ENCODE results near the gene PHC2. TPM values are rescaled to one million over a fixed set of nuclear protein-coding genes. Genes with fewer than 3 reads are reported as not detected.

The PHC2 gene
- total and polyA plus RNA-seq, 11 donors = 79.7 to 194 (median 99.4) TPM

GRCh38 chr1:33407352-33408092 is 23.4 kb downstream of the PHC2 start:
- no peak for TF ChIP-seq CTCF (IDR thresholded peaks at IDR 0.05)
- ATAC-seq = no peak
- no peak overlapping the region for H3K4me3 ChIP-seq

GRCh38 chr1:33402206-33402605 is 28.7 kb downstream of the PHC2 start:
- ATAC-seq (no peak), DNase-seq (no peak)
- peaks cover 0 to 7% (median 0%) of the 10 kb centered on the region in 12 donors for H3K9me3 ChIP-seq
- H3K4me3 ChIP-seq = no peak overlapping the region
- peaks cover 0 to 38% (median 11%) of the 10 kb centered on the region in 12 donors for H3K4me1 ChIP-seq
- TF ChIP-seq POLR2A (IDR thresholded peaks at IDR 0.05) (no peak), CTCF (IDR thresholded peaks at IDR 0.05) (no peak)
- no peaks in the 10 kb centered on the region for H3K27me3 ChIP-seq
- no peaks in the 10 kb centered on the region for H3K36me3 ChIP-seq
- intact Hi-C loops (cut with DNase I) = no loop called here
- WGBS, 4 donors = 90 to 98% (median 94%) methylated on average over 1 of the region's 1 CpG
- no peak overlapping the region for H3K27ac ChIP-seq

More at GRCh38 chr1:33407352-33408092, 23.4 kb downstream of the PHC2 start:
- Histone ChIP-seq H3K27me3 (no peaks in the 10 kb centered on the region), H3K27ac (peak overlapping the region in 9 of 12 donors; percentile 17 to 81 (median 64)), H3K4me1 (peaks cover 0 to 38% (median 17%) of the 10 kb centered on the region in 12 donors), H3K9me3 (peaks cover 0 to 7% (median 0%) of the 10 kb centered on the region in 12 donors), H3K36me3 (no peaks in the 10 kb centered on the region)
- intact Hi-C loops (cut with DNase I) = no loop called here
- DNase-seq = no peak
- WGBS, 4 donors = 71 to 86% (median 79%) methylated on average over 1 of the region's 1 CpG

- Histone ChIP-seq H3K27ac (peak overlapping the region in 4 of 12 donors; percentile 49 to 74 (median 68)), H3K27me3 (no peaks in the 10 kb centered on the region), H3K9me3 (peaks cover 0 to 5% (median 0%) of the 10 kb centered on the region in 12 donors), H3K4me3 (no peak overlapping the region), H3K4me1 (peaks cover 0 to 38% (median 11%) of the 10 kb centered on the region in 12 donors), H3K36me3 (no peaks in the 10 kb centered on the region)
- TF ChIP-seq POLR2A (IDR thresholded peaks at IDR 0.05) (no peak), CTCF (IDR thresholded peaks at IDR 0.05) (no peak)
- no peak for DNase-seq
- 64 to 79% (median 73%) methylated on average over 3 of the region's 3 CpGs for WGBS, 4 donors
- ATAC-seq = no peak
- intact Hi-C loops (cut with DNase I) = no loop called here
Observed at GRCh38 chr1:33401471-33401870, 29.4 kb downstream of the PHC2 start.

GRCh38 chr1:33400153-33400911 is 30.6 kb downstream of the PHC2 start:
- no peak for TF ChIP-seq POLR2A (IDR thresholded peaks at IDR 0.05)
- no peak for TF ChIP-seq CTCF (IDR thresholded peaks at IDR 0.05)
- 35 to 46% (median 40%) methylated on average over 4 of the region's 4 CpGs for WGBS, 4 donors
- intact Hi-C loops (cut with DNase I) = no loop called here
- ATAC-seq (peak; percentile 85 to 94 (median 88)), DNase-seq (no peak)
- H3K9me3 ChIP-seq = no peaks in the 10 kb centered on the region
- peak overlapping the region; percentile 30 to 87 (median 70) for H3K27ac ChIP-seq
- H3K4me3 ChIP-seq = no peak overlapping the region
- no peaks in the 10 kb centered on the region for H3K27me3 ChIP-seq
- peaks cover 0 to 45% (median 11%) of the 10 kb centered on the region in 12 donors for H3K4me1 ChIP-seq
- H3K36me3 ChIP-seq = no peaks in the 10 kb centered on the region

All from heart left ventricle (tissue), 16 donors.